IPS-11a (cell line): ENCODE data around the gene TMEM132C.
"Not testable (repeated sequence)": the region's sequence is repeated elsewhere in the genome, so short reads cannot be mapped to it uniquely, and the experiment has no call there.

Experiments
- H3K4me3 ChIP-seq: one replicate; pipeline ENCODE4 v1.5.1; 2013; ENCODE audit warnings: low read depth, low read length, control low read depth

Gene TMEM132C

DNA sequence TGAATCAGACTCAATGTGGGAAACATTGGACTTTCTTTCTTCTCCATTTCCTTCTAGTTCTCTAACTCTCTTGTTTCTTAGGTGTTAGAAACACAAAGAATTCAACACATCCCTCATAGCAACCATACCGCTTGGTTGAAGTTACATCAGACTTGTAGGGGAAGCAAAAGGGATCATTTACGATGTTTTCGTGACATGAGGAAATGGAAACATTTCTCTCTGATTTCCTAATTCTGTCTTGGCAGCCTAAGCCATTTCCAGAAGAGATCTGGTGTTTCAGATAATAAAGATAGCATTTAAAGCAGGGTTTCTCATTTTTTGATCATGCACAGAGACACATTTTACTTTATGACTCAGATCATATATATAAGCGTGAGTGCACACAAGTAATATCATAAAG, 202.0 kb downstream of the TMEM132C start:
- H3K4me3 ChIP-seq, result no peak overlapping the region

DNA sequence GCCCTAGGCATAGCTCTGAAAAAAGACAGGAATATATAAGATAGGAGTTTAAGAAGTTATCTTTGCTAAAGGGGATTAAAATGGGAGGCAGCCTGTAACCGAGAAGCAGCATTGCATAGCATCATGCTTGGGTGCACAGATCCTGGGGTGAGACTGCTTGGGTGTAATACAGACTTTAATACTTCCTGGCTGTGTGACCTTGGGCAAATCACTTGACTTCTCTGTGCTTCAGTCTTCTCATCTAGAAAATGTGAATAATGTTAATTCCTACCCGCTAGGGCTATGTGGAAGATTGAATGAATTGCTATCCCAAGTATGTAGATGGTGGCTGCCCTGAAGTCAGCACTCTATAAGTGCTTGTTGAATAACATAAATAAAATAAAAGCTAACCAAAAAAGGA, 204.5 kb downstream of the TMEM132C start:
- no peak overlapping the region for H3K4me3 ChIP-seq

DNA sequence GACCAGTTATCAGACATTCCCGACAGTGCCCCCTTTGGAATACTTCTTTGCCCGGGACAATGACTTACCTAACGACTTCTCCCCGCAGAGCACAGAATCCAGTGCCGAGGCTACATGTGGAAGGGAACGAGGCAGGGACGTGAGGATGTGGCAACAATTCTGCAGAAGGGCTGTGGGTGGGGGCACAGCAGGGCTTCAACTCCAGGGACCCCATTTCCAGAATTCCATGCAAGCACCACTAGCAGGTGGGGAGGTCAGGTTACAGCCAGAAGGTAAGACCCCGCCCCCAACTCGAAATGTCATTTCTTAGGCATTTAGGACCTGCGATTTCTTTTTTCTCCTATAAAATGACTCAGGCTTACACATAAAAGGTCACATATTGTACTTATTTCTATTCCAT, 207.9 kb downstream of the TMEM132C start:
- H3K4me3 ChIP-seq, result no peak overlapping the region

DNA sequence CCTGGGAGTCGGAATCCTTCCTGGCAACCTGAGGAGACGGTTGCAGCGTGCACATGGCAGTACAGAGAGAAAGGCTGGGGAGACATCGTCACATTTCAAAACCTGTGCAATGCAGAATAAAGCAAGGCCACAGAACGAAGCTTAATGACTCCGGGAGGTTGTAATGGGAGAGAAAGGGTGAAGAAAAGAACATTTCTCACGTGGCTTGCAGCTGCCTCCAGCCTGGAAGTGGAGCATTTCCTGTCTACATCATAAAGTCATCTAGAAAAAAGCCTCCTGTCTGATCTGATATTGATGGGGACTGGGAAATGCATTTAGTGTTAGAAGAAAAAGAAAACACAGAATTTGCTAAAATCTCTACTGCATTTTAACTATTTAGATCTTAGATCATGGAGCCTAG, 209.3 kb downstream of the TMEM132C start:
- H3K4me3 ChIP-seq, result no peak overlapping the region

DNA sequence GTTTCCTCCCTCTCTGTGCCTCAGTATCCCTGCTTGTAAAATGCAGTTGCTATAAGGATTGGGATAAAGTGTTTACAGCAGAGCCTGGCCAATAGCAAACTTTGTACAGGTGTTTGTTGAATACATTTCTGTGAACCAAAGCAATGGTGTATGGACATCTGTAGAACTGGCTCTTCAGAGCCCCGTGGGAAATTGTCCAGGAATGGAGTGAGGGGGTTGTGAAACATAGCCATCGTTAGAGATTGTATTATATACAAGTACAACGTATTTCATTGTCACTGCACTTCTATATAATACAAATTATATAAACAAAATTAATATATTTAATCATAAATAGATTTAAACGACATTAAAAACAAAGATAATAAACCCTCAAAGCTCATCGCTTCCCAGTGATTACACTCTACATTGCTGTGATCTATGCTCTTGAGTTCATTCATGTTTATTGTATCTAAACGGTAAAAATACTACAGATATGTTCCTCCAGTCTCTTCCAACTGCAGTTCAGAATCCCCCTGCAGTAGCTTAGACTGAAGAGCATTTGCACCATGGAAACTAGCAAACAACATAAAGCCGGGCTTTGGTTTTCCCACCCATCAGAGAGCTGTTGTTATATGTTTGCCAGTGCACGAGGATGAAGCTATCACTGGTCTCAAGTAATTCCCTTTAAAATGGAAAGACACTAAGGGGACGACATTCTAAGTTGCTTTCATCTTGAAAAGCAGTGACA, 216.7 kb downstream of the TMEM132C start:
- H3K4me3 ChIP-seq, result no peak overlapping the region

DNA sequence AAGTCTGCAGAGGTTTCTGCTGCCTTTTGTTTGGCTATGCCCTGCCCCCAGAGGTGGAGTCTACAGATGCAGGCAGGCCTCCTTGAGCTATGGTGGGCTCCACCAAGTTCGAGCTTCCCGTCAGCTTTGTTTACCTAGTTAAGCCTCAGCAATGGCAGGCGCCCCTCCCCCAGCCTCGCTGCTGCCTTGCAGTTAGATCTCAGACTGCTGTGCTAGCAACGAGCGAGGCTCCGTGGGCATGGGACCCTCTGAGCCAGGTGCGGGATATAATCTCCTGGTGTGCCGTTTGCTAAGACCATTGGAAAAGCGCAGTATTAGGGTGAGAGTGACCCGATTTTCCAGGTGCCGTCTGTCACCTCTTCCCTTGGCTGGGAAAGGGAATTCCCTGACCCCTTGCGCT, 230.4 kb downstream of the TMEM132C start:
- not testable (repeated sequence) for H3K4me3 ChIP-seq

DNA sequence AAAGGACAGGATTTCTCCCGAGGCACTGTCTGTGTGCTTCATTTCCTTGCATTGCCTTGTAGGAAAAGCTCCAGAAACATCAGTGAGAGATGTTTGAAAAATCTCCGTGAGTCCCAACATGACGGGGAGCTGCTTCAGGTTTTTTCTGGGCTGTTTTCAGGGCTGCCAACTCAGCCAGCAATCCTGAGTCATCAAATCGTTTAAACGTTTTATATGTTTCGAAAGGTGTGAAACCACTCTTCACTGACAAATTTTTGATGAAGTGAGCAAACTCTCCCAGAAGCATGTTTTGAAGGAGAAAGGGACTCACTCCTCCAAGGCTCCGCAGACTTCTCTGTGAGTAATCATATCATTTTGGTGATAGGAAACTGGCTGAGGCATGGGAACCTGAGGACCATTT, 240.5 kb downstream of the TMEM132C start:
- H3K4me3 ChIP-seq, result no peak overlapping the region

DNA sequence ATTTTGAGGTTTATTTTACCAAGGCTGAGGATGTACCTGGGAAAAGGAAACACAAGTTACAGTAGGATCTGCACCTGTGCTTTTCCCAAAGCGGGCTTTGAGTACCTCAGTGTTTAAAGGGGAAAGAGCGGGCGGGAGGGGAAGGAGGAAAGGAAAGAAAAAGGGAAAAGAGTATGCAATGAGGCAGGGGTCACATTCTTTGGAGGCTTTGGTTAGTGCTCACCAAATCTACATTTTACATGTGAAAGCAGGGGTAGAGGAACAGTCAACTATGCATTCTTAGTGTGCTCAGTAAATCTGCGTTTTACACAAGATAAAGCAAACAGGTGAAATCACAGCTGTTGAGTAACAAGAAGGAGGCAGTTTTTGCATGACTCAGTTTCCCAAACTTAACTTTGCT, 242.2 kb downstream of the TMEM132C start:
- H3K4me3 ChIP-seq, result no peak overlapping the region

DNA sequence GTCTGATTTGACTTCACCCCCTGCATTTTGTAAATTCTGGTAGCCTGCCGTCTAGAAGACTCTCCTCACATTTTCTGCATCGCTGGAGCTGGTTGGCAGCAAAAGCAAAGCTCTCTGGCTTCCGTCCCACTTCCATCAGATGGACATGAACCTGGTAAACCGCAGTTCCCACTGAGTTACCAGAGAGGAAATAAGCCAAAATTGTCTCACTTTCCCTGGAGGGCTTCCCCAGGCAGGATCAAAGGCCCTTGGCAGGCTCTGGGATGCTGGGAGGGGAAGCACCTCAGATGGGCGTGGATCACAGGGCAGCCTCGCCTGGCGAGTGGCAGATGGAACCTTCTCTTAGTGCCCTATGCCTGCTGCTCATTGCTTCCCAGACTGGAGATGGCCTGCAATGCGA, 243.5 kb downstream of the TMEM132C start:
- no peak overlapping the region for H3K4me3 ChIP-seq

DNA sequence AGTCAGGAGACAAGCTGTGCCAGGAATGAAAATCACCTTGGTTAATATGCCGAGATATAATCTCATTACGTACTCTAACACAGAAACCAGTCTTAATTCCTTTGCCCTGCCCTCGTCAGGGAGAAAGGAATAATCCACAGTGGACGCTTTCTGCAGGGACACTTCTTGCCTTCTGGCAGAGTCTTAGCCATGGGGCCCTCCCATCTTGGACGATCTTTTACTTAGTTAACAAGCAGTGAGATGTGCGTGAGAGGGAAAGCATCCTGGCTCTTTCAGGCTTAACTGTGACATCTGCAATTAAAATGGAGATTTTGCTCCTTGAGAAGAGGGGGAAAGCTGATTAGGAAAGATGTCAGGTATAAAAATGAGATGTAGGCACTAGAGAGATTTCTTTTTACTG, 246.4 kb downstream of the TMEM132C start:
- H3K4me3 ChIP-seq, result no peak overlapping the region

DNA sequence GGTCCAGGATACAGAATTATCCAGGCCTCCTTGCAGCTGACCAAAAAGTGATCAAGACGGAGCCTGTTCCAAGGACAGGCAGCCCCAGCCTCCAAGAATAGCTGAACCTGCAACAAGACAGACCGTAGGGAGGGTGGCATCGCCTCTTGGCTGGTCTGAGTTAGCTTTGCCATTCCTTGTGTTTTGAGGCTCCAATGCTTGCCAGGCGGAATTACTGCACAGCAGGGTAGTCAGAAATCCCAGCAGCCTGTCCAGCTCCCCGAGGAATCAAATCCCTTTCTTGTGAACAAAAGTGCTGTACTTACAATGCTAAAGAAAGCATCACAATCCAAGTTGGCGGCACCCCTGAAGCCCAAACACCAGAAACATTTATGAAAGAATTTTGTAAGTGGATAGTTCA, 246.9 kb downstream of the TMEM132C start:
- no peak overlapping the region for H3K4me3 ChIP-seq

DNA sequence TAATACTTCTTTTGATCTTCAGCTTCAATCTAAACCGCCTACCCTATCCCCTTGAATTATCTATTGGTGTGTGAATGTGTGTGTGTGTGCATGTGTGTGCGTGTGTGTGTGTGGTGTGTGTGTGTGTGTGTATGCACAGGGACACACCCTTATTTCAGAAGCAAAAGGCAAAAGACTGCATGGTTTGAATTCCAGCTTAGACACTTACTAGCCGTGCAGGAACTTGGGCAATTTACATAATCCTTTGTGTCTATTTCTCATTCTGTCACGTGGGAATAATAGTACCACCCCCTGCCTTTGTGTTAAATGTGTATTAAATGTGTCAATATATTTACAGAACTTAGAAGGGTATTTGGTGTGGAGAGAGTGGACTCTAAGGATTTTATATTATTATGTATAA, 251.7 kb downstream of the TMEM132C start:
- no peak overlapping the region for H3K4me3 ChIP-seq

DNA sequence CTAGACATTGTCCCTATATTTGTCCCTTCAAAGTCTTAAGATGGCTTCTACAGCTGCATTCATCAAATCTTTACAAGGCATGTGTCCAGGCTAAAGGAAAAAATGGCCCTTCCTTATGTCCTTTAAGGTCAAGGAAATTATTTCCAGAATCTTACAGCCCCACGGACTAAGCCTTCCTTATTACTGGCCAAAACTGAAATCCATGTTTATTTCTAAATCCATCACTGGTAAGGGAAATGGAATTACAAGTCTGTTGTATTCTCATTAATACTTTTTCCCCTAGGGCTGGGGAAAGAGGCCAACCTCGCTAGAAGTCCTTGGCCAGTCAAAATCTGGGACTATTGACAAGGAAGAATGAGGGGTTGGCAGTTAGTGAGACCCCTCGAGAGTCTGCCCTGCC, 252.5 kb downstream of the TMEM132C start:
- H3K4me3 ChIP-seq, result no peak overlapping the region

DNA sequence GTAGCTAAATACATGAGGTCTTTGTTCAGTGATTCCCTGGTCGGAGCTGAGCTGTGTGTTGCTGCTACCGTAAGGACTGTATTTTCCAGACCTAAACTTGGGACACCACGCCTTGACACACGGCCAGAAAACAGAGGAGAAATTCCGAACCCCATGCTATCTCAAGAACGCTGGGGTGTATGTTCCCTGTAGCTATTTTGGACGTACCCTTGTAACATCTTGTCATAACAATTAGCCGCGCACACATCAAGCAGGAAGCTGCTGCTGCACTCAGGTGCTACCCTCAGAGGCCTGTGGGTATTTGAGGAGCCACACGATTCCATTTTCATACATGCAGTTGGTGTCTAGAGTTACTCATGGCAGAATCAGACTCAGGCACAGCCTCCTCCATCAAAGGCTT, 255.0 kb downstream of the TMEM132C start:
- no peak overlapping the region for H3K4me3 ChIP-seq

DNA sequence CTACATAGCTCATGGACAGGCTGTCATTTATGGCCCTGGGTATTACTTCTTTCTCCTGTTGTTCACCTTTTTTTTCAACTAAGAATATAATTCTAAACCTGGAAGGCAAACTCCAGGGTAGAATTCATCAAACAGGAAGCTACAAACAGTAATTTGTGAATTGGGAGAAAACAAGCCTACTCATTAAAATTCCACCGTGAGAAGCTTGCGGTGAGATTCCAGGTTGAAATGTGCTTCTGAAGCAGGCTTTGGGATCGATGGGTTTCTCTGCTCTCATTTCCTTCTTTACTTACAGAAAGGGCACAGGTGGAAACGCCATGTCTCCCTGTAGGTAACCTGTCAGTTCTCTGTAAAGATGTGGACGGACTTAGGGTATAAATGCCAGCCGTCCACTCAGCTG, 257.5 kb downstream of the TMEM132C start:
- H3K4me3 ChIP-seq, result no peak overlapping the region

DNA sequence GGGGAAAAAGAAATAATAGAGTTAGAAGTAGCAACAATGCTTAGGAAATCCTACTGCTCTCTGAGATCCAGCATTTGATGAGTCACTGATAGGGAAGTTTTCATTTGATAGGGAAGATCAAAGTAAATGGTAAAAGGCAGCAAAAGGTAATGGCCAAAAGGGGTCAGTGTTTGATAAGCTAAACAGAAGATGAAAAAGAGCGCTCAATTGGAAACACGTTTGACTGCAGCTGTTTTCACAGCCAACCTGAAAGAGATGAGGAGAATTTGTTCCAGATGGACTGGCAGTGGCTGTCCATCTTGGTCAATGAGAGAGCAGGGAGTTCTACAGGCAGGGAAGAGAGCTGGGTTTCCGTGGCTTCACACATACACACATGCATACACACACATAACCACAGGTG, 264.2 kb downstream of the TMEM132C start:
- no peak overlapping the region for H3K4me3 ChIP-seq

DNA sequence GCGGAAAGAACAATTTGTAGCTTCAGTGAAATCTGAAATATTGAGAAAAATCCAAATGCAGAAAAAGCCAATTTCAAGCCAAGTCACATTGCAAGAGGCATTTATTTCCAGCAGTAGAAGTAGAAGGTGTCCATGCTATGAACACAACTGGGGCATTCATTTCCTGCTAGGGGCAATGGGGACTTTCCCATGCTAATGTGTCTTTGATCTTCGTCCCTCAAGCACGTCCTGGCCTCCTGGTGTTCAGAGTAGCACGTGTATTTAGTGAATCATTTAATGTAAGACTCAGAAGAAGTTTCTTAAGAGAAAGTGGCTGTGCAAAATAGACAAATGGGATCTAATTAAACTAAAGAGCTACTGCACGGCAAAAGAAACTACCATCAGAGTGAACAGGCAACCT, 267.9 kb downstream of the TMEM132C start:
- H3K4me3 ChIP-seq, result no peak overlapping the region

DNA sequence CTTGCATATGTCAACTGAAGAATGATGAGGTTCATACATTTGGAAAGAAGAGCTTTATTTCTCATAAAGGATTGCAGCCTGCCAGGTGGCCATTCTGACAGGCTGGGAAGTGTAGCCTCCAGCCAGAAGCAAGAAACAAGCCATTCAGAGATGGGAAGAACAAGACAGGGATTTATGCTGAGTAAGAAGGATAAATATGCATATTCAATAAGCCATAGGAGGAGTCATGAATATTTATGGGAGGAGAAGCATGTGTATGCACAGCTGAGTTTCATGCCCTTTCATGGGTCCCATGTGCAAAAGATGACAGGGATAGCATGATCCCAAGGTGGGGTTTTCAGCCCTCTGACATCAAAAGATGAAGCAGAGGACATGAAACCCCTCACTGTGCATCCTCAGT, 269.8 kb downstream of the TMEM132C start:
- H3K4me3 ChIP-seq, result no peak overlapping the region

DNA sequence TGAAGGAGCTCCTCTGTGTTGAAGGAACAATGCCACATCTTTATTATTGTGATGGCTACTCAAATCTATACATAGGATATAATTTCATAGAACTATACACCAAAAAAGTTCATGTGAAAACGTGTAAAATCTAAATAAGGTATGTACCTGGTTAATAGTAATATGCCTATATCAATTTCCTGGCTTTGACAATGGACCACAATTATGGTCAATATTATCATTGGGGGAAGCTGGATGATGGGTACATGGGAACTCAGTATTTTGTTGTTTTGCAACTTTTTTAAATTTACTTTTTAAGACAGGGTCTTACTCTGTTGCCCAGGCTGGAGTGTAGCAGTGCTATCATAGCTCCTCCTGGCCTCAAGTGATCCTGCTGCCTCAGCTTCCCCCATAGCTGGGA, 270.7 kb downstream of the TMEM132C start:
- H3K4me3 ChIP-seq, result no peak overlapping the region

DNA sequence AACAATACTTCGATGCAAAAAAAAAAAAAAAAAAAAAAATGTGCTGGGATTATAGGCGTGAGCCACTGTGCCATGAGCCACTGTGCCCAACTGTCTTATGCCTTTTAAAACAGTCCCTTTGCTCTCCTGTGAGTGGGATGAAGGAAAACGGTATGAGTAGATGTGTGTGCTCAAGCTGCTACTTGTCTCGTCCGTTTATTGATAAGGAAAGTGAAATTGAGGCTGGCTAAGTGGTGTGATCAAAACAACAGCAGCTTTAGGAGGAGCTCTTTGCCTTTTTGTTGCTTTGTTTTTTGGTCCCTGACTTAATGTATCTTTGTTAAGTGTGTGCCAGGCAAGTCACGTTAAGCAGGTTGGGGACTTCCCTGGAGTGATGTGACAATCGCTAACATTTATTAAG, 275.9 kb downstream of the TMEM132C start:
- H3K4me3 ChIP-seq, result no peak overlapping the region

DNA sequence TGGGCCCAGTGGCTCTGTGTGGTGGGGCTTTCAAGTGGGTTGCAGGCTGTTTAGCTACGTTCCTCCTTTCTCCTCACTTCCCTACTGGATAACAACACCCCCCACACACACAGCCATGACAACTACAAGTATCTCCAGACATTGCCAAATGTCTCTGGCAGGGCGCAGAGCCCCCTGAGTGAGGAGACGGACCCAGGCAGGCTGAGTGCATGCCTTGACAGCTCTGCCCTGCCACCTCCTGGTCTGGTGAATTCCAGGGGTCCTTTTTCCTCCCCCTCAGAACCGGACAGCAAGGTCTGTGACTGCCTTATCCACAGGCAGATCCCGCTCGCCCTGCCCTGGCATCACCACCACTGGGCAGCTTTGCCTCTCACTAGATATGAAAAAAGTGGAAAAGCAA, 276.5 kb downstream of the TMEM132C start:
- H3K4me3 ChIP-seq, result no peak overlapping the region

DNA sequence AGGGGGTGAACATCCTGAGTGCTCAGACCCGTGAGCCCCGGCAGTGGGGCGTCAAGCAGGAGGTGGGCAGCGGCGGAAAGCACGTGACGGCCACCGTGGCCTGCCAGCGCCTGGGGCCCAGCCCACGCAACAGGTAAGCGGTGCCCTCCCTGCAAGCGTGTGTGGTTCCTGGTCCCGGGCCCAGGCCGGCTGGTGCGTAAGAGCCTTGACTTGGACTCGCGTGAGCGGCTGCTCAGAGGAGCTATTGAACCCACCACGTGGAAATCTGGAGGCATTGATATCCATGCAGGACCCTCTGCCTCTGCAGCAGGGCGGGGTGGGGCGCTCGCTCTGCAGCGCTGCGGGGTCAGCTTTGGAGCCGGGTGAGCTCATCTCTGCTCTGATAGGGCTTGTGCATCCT, 277.0 kb downstream of the TMEM132C start:
- no peak overlapping the region for H3K4me3 ChIP-seq

DNA sequence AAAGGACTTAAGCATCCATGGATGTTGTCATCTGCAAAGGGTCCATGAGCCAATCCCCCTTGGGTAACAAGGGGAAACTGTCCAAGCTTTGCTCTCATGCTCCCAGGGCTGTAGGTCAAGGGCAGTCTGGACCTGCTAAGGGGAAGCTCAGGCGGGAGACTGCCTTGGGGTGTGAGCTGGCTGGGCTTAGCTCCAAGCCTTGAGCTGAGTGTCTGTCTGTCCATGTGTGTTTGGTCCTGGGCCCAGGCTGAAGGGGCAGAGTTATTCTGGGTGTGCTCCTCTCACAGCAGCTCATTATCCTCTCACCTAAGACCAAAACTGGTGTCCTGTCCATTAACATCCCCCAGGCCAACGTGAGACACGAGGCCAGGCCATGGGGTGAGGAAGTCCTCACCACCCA, 282.0 kb downstream of the TMEM132C start:
- H3K4me3 ChIP-seq, result no peak overlapping the region
